ENCODE measurements around the gene LAGE3.
A peak's percentile ranks its signal among the peaks of the same experiment; 100 is the strongest.

LAGE3 gene, protein sequence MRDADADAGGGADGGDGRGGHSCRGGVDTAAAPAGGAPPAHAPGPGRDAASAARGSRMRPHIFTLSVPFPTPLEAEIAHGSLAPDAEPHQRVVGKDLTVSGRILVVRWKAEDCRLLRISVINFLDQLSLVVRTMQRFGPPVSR

DNA sequence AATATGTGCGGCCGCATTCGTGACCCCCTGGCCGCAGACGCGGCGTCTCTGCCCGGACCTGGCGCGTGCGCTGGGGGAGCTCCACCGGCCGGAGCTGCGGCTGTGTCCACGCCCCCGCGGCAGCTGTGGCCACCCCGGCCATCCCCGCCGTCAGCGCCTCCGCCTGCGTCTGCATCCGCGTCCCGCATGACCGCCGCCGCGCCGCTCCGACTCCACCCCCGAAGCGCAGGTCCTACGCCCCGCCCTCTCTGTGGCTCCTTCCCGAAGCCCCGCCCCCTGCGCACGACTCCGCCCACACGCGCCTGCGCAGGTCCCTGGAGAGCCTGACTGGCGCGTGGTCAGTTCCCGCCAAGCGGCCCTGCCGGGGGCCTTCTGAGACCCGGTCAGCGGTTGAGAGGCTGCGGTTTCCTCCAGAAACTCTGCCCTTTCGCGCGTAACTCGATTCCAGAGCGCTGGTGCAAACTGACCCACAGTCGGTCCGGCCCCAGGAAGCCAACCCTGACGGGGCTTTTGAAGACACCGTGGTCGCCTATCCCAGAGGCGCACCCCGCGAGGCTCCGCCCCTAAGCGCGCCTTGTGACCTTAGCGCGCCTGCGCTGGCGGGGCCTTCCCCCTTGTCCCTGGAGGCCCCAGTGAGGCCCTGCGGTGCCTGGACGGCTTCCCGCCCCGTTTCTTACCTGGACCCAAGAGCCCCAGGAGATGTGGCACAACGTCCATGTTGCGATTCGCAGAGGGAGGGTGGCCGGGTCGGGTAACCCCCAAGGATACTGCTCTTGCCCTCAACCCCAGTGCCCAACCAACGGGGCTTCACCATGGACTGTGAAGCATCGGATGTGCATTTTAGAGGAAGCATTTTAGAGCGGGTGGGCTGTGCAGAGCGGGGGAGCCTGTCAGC lies at the start of gene LAGE3:
Gene LAGE3, minus strand, starts transcription at position 554 of the 895 bp plus-strand sequence. Its CDS starts 366 bp downstream, at position 188.
- peak; percentile 81 for DNase-seq (ENCODE audit: low read depth)

DNA sequence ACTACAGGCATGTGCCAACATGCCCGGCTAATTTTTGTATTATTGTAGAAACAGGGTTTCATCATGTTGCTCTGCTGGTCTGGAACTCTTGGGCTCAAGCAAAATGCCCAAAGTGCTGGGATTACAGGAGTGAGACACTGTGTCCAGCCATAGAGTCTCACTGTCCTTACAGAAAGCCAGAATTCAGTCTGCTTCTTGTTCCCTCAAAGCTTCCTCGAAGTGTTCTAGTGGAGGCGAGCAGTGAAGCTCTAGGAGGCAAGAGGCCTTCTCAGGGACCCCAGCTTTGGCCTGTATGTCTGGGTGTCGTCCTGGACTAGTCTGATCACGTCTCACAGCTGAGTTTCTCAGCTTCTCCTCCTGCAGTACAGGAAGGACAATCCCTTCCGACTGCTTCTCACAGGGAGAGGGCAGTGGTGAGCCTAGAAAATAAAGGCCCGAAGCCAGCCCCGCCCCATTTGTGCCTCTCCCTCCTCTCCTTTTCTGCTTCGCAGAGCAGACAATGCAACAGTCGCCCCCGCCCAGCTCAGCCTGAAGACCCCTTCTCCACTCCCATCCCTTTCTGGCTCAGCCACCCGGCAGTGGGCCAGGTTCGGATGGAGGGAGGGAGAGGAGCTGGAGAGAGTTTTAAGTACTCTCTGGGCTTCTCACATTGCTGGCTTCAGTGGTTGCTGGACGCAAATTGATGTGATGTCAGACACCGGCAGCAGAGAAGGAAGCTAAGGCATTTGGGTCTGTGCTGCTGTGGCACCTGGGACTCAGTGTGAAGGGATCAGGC lies 48.0 kb upstream of the LAGE3 start:
- peak; percentile 25 for DNase-seq (ENCODE audit: low read depth)

DNA sequence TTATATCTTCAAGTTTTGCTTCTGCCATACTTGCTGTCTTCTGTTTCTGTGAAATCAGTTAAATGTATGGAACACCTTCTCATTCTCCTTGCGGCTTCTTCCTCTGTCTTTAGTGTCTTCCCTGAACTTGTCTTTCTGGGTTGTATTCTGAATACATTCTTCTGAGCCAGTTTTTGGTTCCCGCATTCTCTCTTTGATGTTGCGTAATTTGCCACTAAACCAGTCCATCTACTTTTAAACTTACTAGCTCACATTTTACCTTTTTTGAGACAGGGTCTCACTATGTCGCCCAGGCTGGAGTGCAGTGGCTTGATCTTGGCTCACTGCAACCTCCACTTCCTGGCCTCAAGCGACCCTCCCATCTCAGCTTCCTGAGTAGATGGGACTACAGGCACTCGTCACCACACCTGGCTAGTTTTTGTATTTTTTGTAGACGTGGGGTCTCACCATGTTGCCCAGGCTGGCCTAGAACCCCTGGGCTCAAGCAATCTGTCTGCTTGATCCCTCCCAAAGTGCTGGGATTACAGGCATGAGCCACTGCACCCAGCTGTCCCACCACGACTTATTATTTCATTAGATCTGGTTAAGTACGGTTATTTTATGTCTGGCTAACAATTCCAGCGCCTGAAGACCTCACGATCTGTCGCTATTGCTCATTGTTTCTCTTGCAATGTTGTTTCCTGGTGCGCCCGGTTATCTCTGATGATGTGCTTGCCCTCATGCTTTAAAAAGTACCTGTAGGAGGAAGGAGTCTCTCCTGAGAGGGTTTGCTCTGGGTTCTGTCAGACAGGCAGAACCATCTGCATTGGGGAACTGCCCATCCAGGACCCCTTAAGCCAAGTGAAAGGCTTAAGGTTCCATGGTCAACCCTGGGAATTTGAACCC lies 46.8 kb upstream of the LAGE3 start:
- DNase-seq (ENCODE audit: low read depth) = no peak

DNA sequence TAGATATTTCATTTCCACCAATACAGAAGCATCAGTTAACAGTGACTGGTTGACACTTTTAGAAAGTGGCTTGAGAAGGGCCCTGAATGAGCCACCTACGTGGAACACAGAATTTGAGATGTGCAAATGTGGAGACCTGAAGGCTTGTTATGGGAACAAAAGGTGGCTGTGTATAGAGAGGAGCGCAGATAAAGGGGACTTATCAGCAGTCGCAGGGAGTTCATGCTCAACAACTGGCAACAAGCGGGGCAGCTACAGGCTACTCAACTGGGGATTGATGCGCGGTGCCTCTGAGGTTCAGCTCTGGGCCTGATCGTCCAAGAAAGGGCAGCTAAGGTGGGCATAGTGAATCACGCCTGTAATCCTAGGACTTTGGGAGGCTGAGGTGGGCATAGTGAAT lies 40.3 kb upstream of the LAGE3 start:
- no peak for DNase-seq (ENCODE audit: low read depth)

DNA sequence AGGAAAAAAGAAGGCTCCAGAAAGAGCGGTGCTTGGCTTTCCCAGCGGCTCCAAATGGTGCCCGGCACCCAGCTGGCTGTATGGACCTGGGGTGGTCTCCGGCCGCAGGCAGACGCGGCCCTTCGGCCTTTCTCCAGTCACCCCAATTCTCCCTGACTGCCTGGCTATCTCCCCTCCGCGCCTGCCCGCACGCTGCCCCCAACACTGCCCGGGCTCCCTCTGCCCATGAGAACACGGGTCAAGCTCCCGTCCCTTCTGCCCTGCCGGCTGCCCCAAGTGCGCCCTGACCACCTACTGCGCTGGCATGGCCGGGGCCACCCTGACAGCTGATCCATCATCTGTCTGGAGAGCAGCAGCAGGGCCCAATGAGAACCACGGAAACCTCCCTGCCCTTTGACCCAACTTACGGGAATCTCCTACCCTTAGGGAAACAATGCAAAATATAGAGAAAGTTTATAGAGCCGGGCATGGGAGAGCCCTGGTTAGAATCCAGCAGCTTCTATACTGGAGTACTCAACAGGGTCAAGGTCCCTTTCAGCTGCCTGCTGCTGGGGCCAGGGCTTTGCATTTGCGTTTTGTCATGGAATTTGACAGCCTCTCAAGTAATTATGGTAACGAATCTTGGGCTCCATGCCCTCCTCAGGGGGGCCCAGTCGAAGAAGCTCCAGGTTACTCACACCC lies 38.2 kb upstream of the LAGE3 start:
- no peak for DNase-seq (ENCODE audit: low read depth)

DNA sequence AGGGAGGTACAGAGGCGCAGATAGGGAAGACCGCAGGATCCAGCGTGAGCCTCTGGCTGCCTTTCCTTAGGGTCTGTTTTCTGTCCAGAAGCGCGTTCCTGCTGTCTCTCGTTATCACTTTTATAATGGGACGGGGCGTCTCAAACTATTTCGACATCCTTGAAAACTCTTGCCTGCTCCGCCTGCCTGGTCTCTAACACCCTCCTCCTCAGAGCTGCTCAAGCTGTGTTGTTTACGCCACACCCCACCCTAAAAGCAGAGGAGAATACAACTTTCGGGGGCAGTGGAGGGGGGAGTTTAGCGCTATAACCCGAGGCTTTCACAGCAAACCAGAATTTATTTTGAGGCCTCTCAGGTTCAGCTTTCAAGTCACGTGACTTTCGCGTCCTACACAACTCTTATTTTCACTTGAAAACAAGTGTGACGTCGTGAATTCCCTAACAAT lies 37.6 kb upstream of the LAGE3 start:
- DNase-seq (ENCODE audit: low read depth) = no peak

DNA sequence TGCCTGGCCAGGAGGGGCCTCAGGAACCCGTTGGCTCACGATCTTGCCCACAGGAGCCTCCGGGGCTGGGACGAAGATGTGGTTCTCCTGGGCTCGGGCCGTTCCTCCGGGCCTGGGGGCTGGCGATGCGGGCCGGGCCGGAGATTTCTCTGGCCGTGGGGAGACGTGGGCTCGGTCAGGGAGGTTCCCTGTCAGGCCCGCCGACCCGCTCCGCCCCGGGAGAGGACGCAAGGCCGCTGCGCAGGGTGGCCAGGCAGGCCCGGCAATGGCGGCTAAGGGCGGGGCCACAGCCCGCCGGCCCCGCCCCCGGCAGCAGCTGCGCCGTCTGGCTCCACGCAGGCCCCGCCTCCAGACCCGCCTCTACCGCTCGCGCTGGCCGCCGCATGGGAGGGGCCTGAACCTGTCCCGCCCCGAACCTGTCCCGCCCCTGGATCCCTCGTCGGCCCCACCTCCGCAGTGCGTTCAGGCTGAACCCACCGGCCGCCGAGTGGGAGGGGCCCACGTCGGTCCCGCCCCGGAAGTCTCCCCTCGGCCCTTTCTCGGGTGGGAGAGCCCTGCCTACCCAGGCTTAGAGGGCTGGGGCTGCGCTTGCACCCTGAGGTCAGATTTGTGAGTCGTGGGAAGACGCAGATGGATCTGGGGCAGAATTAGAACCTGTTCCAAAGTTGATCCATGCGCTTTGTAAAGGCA lies 37.0 kb upstream of the LAGE3 start, which contains the start of gene FAM3A:
Gene FAM3A, minus strand, starts transcription at position 267 of the 690 bp plus-strand sequence. CDS start 460 bp downstream, outside the sequence.
- DNase-seq (ENCODE audit: low read depth) = peak; percentile 71

DNA sequence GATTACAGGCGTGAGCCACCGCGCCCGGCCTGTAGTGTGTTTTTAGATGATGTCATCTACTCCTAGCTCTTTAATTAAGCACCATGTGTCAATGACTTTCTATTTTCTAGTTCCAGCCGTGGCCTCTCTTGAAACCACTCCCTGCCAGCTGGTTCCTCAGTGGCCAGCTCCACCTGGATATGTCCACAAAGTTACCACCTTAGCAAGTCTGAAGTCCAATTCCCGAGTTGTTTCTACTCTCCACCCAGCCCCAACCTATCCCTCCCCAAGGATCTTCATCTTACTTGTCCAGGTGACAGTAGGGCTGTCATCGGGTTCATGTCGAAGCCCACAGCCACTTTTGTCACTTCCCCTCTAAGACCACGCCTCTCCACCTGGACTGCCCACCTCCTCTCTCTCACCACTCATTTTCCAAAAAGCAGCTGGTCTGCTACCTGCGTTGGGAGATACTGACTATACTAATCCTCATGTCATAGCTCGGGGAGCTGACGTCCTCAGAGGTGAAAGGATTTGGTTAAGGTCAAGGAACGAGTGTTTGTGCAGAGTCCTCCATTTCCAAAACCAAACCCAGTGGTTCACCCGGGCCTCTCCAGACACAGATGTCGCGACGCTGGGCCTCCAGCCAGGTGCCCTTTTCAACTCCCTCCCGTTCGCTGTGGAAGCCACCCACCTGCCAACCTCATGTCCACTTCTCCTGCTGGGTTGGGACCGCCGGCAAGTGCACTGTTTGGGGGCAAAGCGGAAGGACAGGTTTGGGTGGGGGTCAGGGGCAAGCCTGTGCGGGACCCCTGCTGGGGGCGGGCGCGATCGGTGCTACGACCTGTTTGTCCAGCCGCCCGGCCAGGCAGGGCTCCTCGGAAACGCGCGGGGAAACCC lies 36.2 kb upstream of the LAGE3 start:
- no peak for DNase-seq (ENCODE audit: low read depth)

DNA sequence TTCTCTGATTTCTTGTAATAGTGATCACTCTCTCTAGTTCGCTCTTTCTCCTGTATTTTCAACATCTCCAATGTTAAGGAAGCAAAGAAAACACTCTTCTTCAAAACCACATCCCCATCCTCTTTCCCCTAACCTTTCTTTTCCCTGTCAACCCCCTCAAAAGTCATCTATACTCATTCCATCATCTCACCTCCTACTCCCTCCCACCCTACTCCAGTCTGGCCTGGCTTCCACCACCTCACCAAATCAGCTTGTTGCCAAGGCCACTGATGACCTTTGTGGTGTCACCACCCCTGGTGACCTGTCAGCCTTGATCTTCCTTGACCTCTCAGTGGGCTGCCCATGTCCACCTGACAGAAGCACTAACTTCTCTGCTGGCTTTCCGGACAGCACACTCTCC lies 34.6 kb upstream of the LAGE3 start:
- no peak for DNase-seq (ENCODE audit: low read depth)

DNA sequence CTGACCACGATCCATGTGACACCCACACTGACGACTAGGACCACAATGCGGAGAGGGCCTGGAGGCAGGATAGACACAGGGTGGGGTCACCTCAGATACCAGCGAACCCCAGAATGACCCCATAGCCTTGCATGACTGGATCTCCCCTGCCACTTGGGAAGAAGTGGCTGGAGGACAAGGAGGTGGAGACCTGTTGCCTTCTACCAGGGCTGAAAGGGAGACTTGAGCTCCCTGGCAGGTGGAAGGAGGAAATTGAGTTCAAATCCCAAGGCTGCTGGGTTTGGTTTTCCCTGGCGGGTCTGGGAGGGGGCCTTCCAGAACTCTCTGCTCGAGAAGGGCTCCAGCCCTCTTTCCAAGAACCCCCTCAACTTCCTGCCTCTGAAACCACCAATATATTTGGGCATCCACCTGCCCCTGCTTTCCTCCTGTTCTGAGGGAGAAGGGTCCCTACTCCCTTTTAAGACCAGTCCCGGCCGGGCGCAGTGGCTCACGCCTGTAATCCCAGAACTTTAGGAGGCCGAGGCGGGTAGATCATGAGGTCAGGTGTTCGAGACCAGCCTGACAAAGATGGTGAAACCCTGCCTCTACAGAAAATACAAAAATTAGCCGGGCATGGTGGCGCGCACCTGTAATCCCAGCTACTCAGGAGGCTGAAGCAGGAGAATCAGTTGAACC lies 33.9 kb upstream of the LAGE3 start:
- no peak for DNase-seq (ENCODE audit: low read depth)

DNA sequence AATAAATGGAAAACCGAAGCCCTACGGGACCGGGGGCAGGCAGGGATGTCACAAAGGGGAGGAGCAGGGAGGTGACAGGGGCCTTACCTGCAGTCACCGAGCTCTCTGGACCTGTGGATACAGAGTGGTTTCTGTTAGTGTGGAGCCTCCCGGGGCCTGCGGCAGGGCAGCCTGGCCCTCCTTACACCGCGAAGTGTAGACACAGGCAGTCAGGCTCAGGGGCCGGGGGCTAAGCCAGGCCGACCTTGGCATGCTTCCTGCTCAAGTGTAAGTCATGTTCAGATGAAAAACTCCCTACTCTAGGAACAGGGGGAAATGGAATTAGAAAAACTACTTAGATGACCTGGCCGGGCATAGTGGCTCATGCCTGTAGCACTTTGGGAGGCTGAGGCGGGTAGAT lies 32.7 kb upstream of the LAGE3 start:
- DNase-seq (ENCODE audit: low read depth) = no peak

DNA sequence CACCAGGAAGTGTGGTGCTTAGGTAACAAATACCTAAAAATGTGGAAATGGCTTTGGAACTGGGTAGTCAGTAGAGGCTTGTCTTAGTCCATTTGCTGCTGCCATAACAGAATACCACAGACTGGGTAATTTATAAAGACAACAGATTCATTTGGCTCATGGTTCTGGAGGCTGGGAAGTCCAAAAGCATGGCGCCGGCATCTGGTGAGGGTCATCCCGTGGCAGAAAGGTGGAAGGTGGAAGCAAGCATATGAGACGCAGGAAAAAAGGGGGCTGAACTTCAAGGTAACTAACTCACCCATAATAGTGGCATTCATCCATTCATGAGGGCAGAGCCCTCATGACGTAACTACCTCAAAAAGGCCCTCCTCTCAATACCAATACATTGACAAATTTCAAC lies 30.4 kb upstream of the LAGE3 start:
- no peak for DNase-seq (ENCODE audit: low read depth)

DNA sequence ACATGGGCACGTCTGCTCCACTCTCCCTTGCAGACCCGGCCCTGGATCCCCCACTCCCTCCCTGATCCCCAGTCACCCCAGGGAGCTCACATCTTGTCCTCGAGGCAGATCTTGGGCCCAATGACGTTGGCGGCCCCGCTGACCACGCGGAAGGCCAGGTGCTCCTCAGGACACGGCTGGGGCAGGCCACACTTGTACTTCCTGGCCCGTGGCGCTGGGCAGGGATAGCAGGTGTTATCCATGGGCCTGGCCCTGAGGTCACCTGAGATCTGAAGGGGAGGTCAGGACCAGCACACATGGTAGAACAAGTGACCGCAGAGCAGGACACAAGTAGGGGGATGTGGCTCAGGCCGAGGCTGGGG lies 29.3 kb upstream of the LAGE3 start:
- no peak for DNase-seq (ENCODE audit: low read depth)

DNA sequence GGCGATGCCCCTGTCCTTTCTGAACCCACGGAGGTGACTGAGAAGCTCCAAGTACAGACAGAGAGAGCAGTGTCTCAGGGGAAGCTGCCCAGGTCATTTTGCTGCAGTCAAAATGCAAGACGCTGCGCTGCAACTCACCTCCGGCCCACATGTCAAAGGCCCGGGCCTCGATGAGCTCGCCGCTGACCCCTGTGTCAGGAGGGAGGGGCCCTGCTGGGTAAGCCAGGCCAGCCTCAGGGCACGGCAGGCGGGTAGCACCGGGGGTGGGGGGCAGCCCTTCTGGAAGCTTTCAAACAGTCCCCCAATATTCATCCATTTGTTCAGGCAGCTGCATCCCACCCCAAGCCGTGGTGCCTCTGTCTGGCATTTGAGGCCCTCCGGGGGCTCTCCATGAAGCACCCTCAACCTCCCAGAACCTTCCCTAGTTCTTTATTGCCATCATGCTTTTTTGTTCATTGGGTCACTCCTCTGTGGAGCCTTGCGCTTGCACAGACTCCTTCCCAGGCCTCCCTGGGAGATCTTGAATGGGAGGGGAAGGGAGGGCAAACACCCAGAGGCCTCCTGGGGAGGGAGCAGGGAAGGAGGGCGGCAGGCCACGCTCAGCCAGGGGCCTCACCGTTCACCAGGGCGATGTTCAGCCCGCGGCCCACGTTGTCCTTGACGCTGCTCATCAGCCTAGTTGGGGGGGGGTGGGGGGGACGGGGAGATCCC lies 28.7 kb upstream of the LAGE3 start:
- DNase-seq (ENCODE audit: low read depth) = no peak

DNA sequence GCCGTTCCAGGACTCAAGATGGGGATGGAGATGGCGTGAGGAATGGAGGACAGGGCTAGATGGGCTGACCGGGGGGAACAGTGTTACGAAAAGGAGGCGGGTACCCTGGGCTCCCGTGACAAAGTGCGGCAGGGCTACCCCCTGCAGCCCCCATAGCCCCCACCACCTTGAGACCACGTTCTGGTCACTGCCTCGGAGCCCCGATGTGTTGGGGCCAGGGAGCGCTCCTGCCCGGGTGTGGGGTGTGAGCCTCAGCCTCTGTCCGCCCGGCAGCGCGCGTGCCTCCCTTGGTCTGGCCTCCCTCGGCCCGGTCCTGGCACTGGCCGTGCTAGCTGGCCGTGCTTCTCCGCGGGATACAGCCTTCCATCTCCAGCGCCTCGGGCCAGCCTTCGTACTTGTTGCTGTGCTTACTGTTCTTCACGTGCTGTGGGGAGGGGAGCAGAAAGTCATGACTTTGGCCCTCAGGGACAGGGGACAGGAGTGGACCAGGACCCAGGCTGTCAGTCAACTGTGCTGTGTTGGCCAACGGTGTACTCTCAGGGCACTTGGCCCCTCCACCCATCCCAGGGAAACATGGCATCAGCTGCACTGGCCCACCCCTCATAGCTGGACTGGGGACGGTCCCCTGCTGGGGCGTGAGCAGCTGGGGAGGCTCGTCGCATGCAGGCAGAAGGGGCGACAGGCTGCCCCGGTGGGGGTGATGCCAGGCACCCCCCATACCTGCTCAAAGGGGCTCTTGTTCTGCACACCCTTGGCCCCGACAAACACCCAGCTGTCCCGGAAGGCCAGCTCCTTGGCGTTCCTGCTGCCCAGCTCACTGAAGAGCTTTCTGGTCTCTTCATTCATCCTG lies 27.6 kb upstream of the LAGE3 start:
- DNase-seq (ENCODE audit: low read depth) = no peak

DNA sequence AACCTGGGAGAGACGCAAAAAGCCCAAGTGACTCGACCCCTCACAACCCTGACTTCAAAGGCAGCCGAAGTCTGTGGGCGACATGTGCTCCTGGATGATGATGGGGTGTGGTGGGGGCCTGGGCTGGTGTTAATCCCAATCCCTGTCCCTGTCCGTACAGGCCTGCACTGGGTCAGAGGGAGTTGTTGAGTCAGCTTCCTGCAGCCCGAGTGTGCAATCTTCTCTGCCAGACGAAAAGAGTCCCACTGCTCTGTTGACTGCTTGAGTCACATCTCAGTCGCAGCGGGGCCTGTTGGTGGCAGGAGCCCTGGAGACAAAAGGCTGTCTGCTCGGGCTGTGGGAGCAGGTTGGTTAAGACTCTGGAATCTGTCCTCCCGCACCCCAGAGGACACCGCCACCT lies 26.7 kb upstream of the LAGE3 start:
- no peak for DNase-seq (ENCODE audit: low read depth)

DNA sequence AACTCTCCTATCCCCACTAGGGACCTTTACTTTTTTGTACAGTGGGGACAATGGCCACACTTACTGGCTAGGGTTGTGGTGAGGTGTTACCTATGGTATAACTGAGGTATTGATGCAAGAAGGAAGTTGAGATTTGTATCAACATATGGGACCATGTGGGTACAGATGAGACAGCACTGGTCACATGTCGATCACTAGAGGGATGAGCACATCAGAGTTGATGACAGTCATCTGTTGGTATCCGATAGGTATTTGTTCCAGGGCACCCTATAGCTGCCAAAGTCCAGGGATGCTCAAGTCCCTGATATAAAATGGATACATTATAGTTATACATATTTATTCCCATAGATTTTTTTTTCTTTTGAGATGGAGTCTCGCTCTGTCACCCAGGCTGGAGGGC lies 23.9 kb upstream of the LAGE3 start:
- DNase-seq (ENCODE audit: low read depth) = no peak
